IMR-90 (cell line): ENCODE results near the gene RAB23. TPM values are rescaled to one million over a fixed set of nuclear protein-coding genes. Genes with fewer than 3 reads are reported as not detected.
A peak's percentile ranks its signal among the peaks of the same experiment; 100 is the strongest.

Experiments used
- ATAC-seq: fragments of 200-7000 bp; cut with Tn5 transposase; 2 replicates; pipeline ENCODE4 v1.9.1; 2020; ENCODE audit warnings: low read depth, mild to moderate bottlenecking, moderate library complexity
- BruUV-seq: library from RNA; stranded (reverse); fragments of 400-500 nt; replicated peaks from 2 replicates; lab custom pipeline; 2021; lab: Mats Ljungman, UMichigan
- CTCF ChIA-PET: fragments of 300-600 bp; formaldehyde crosslinking; extraction: SDS; loops from one replicate; lab custom pipeline; 2021; ENCODE audit warnings: antibody characterized with exemption; lab: Yijun Ruan, JAX
- POLR2A ChIA-PET: fragments of 300-600 bp; sonication (Branson Sonifier 250); formaldehyde crosslinking; loops from one replicate; lab custom pipeline; 2022; ENCODE audit warnings: antibody characterized with exemption; ENCODE audit not compliant: unreplicated experiment; lab: Charles Lee
- DNase-seq: peaks from one replicate; pipeline ENCODE4 v3.0.0; 2013
- H2AFZ ChIP-seq: replicated peaks from 2 replicates; pipeline ENCODE3; 2013; ENCODE audit warnings: low read length, mild to moderate bottlenecking; ENCODE audit not compliant: poor library complexity
- H2AK5ac ChIP-seq: 2 replicates; pipeline ENCODE4 v1.6.1; 2013; ENCODE audit warnings: low read depth, low read length, inconsistent platforms
- H2AK9ac ChIP-seq: replicated peaks from 2 replicates; pipeline ENCODE3; 2013; ENCODE audit warnings: mild to moderate bottlenecking, low read depth, low read length, moderate library complexity; ENCODE audit not compliant: poor library complexity
- H2BK120ac ChIP-seq: 2 replicates; pipeline ENCODE4 v1.6.1; 2013; ENCODE audit warnings: low read depth, low read length, inconsistent platforms
- H2BK15ac ChIP-seq: 3 replicates; pipeline ENCODE4 v1.6.1; 2013; ENCODE audit warnings: low read depth, low read length, inconsistent platforms
- H2BK20ac ChIP-seq: 2 replicates; pipeline ENCODE4 v1.6.1; 2013; ENCODE audit warnings: low read depth, mild to moderate bottlenecking, inconsistent platforms, low read length, moderate library complexity
- H2BK5ac ChIP-seq: 2 replicates; pipeline ENCODE4 v1.6.1; 2013; ENCODE audit warnings: mild to moderate bottlenecking, low read depth, low read length, inconsistent platforms; ENCODE audit not compliant: poor library complexity, severe bottlenecking
- H3K14ac ChIP-seq: replicated peaks from 2 replicates; pipeline ENCODE4 v1.6.1; 2013; ENCODE audit warnings: low read depth, low read length, inconsistent platforms
- H3K18ac ChIP-seq: 2 replicates; pipeline ENCODE4 v1.6.1; 2013; ENCODE audit warnings: low read depth, low read length, control low read depth
- H3K23ac ChIP-seq: 2 replicates; pipeline ENCODE4 v1.6.1; 2013; ENCODE audit warnings: low read depth, low read length, inconsistent platforms
- H3K27ac ChIP-seq: 2 replicates; pipeline ENCODE4 v1.5.1; 2013; ENCODE audit warnings: mild to moderate bottlenecking, control low read depth, low read length; ENCODE audit not compliant: insufficient read depth
- H3K27me3 ChIP-seq: 2 replicates; pipeline ENCODE4 v1.6.1; 2013; ENCODE audit warnings: low read length; ENCODE audit not compliant: control insufficient read depth, insufficient read depth
- H3K36me3 ChIP-seq: 2 replicates; pipeline ENCODE4 v1.6.1; 2013; ENCODE audit warnings: low read length, mixed read lengths; ENCODE audit not compliant: control insufficient read depth, insufficient read depth
- H3K4ac ChIP-seq: 2 replicates; pipeline ENCODE4 v1.6.1; 2013; ENCODE audit warnings: low read depth, low read length, inconsistent platforms
- H3K4me1 ChIP-seq: 2 replicates; pipeline ENCODE4 v1.6.1; 2013; ENCODE audit warnings: low read length, mixed read lengths; ENCODE audit not compliant: control insufficient read depth, insufficient read depth
- H3K4me2 ChIP-seq: 2 replicates; pipeline ENCODE4 v1.6.1; 2013; ENCODE audit warnings: low read depth, mild to moderate bottlenecking, control low read depth, low read length, moderate library complexity
- H3K4me3 ChIP-seq: 2 replicates; pipeline ENCODE4 v1.5.1; 2013; ENCODE audit warnings: low read depth, mild to moderate bottlenecking, control low read depth, low read length, moderate library complexity; ENCODE audit not compliant: insufficient read depth
- H3K56ac ChIP-seq: 2 replicates; pipeline ENCODE4 v1.6.1; 2013; ENCODE audit warnings: low read length, inconsistent platforms; ENCODE audit not compliant: insufficient read depth; ENCODE audit errors: extremely low read depth
- H3K79me1 ChIP-seq, 2 experiments: 2 replicates each; pipeline ENCODE4 v1.6.1; 2013; ENCODE audit warnings: low read length in 2 of 2, inconsistent platforms in 1 of 2, low read depth in 1 of 2
- H3K9ac ChIP-seq: 2 replicates; pipeline ENCODE4 v1.6.1; 2013; ENCODE audit warnings: low read depth, low read length, control low read depth
- H3K9me1 ChIP-seq: 2 replicates; pipeline ENCODE4 v1.6.1; 2013; ENCODE audit warnings: low read length, inconsistent platforms; ENCODE audit not compliant: insufficient read depth
- H3K9me3 ChIP-seq: 2 replicates; pipeline ENCODE4 v1.6.1; 2013; ENCODE audit warnings: low read length; ENCODE audit not compliant: control insufficient read depth, insufficient read depth
- H4K20me1 ChIP-seq: 2 replicates; pipeline ENCODE4 v1.6.1; 2013; ENCODE audit warnings: low read length, inconsistent platforms; ENCODE audit not compliant: insufficient read depth
- H4K5ac ChIP-seq: 2 replicates; pipeline ENCODE4 v1.6.1; 2013; ENCODE audit warnings: mild to moderate bottlenecking, low read depth, low read length, control low read depth
- H4K8ac ChIP-seq, 2 experiments: 2 replicates each; pipeline ENCODE4 v1.6.1; 2013; ENCODE audit warnings: low read depth in 2 of 2, low read length in 2 of 2, control low read depth in 1 of 2, inconsistent platforms in 1 of 2
- H4K91ac ChIP-seq: 2 replicates; pipeline ENCODE4 v1.6.1; 2013; ENCODE audit warnings: low read depth, low read length, inconsistent platforms; ENCODE audit not compliant: insufficient read depth
- FOS ChIP-seq: fragments of 150-350 bp; IDR thresholded peaks from 2 replicates; pipeline ENCODE4 v1.6.1; 2016; ENCODE audit warnings: low read depth, low read length
- MAFK ChIP-seq: IDR thresholded peaks from 2 replicates; pipeline ENCODE4 v1.6.1; 2012; ENCODE audit warnings: low read depth, low read length, improper control_type of control experiment
- NFE2L2 ChIP-seq: fragments of 150-350 bp; IDR thresholded peaks from 2 replicates; pipeline ENCODE4 v1.6.1; 2016; ENCODE audit warnings: low read depth, mild to moderate bottlenecking, low read length
- POLR2A ChIP-seq: IDR thresholded peaks from 2 replicates; pipeline ENCODE4 v1.6.1; 2012; ENCODE audit warnings: mild to moderate bottlenecking, low read depth, low read length
- RAD21 ChIP-seq: IDR thresholded peaks from 2 replicates; pipeline ENCODE4 v1.6.1; 2012; ENCODE audit warnings: low read length, improper control_type of control experiment
- RFX5 ChIP-seq: IDR thresholded peaks from 2 replicates; pipeline ENCODE4 v1.8.0; 2012; ENCODE audit warnings: low read depth, mild to moderate bottlenecking, low read length, moderate library complexity
- SMC3 ChIP-seq: fragments of 150-350 bp; IDR thresholded peaks from 2 replicates; pipeline ENCODE4 v1.6.1; 2016; ENCODE audit warnings: low read depth, mild to moderate bottlenecking, antibody characterized with exemption, low read length, moderate library complexity
- WGBS, 2 experiments: methylation state at CpG; one replicate each; pipeline versions ENCODE4 v1.1.5 to v1.1.7; 2013; ENCODE audit warnings: missing lambda C conversion rate in 2 of 2; ENCODE audit not compliant: insufficient read length in 1 of 2; ENCODE audit errors: extremely low coverage in 2 of 2; 5-methylcytosine and 5-hydroxymethylcytosine counted together
- dilution Hi-C: fragments of 300-500 bp; cut with HindIII; formaldehyde crosslinking; loops from one replicate; pipeline ENCODE4 v1.14.3; 2018; ENCODE audit warnings: low sequenced_read_pairs; ENCODE audit not compliant: unreplicated experiment
- in situ Hi-C: fragments of 300-500 bp; cut with MboI; formaldehyde crosslinking; loops from 3 replicates; pipeline ENCODE4 v1.14.3; 2019; ENCODE audit warnings: low sequenced_read_pairs, inconsistent platforms, mixed read lengths
- intact Hi-C: fragments of 100-400 bp; cut with micrococcal nuclease; formaldehyde crosslinking; loops from 2 replicates; pipeline ENCODE4 v1.10.0; 2022
- polyA plus RNA-seq, 3 experiments: library from polyadenylated mRNA; depleted of rRNA; stranded (reverse); fragments of >200 nt; gene quantifications; 2 replicates each; pipeline ENCODE4 v1.2.3, GENCODE V29; 2012; ENCODE audit warnings: low replicate concordance in 1 of 3
- total RNA-seq: library from RNA; depleted of rRNA; stranded (reverse); fragments of >200 nt; gene quantifications from 2 replicates; pipeline ENCODE4 v1.2.3, GENCODE V29; 2012
- TF ChIP-seq, protein P1 (sequence below): conservative IDR thresholded peaks from 2 replicates; pipeline ENCODE4 v1.5.1; 2012; ENCODE audit warnings: mild to moderate bottlenecking, low read depth, low read length, improper control_type of control experiment

Gene RAB23
- total and polyA plus RNA-seq, 2 of the 4 experiments (the other 2 are of a cell fraction), result 10.8 to 13.3 TPM

DNA sequence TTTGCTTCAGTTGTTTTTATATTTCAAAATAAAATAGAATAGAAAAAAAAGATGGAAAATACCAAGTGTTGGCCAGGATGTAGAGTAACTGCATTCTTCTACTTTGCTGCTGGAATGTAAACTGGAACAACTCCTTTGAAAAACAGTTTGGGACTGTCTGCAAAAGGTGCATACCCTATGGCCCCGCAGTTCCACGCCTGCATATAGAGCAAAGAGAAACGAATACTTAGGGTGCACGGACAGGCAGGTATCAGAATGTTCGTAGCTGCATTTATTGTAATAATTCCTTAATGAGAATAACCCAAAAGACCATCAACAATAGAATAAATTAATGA, 603 bp upstream of the RAB23 start:
- peak overlapping the region; percentile 56 to 97 for H4K8ac ChIP-seq
- H3K56ac ChIP-seq, result peak overlapping the region; percentile 99
- H2BK15ac ChIP-seq, result peak overlapping the region; percentile 95; the same call in 2 of the 3 replicates
- DNase-seq (no peak), ATAC-seq (peak; percentile 13; the same call in 1 of the 2 replicates)
- H3K9ac ChIP-seq, result peak overlapping the region; percentile 99
- no peak for TF ChIP-seq RAD21
- TF ChIP-seq NFE2L2, result no peak
- TF ChIP-seq POLR2A, result no peak
- no peak for TF ChIP-seq MAFK
- TF ChIP-seq, protein P1, sequence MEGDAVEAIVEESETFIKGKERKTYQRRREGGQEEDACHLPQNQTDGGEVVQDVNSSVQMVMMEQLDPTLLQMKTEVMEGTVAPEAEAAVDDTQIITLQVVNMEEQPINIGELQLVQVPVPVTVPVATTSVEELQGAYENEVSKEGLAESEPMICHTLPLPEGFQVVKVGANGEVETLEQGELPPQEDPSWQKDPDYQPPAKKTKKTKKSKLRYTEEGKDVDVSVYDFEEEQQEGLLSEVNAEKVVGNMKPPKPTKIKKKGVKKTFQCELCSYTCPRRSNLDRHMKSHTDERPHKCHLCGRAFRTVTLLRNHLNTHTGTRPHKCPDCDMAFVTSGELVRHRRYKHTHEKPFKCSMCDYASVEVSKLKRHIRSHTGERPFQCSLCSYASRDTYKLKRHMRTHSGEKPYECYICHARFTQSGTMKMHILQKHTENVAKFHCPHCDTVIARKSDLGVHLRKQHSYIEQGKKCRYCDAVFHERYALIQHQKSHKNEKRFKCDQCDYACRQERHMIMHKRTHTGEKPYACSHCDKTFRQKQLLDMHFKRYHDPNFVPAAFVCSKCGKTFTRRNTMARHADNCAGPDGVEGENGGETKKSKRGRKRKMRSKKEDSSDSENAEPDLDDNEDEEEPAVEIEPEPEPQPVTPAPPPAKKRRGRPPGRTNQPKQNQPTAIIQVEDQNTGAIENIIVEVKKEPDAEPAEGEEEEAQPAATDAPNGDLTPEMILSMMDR, result no peak
- TF ChIP-seq SMC3, result no peak
- no peak for TF ChIP-seq RFX5
- no peak for TF ChIP-seq FOS
- H2BK5ac ChIP-seq, result peak overlapping the region; percentile 93
- H4K5ac ChIP-seq, result 0 out of 2 replicates have a peak overlapping the region, but pooled peaks have one; percentile 3
- peak overlapping the region; percentile 87 for H4K91ac ChIP-seq
- TSS peak; percentile 49 for BruUV-seq
- H4K20me1 ChIP-seq, result no peaks in the 10 kb centered on the region; the same call in 1 of the 2 replicates
- peak overlapping the region; percentile 98 for H3K14ac ChIP-seq
- no peaks in the 10 kb centered on the region; the same call in 1 of the 2 replicates for H3K36me3 ChIP-seq
- ChIA-PET CTCF (interaction anchor here (1.0 kb wide), 1 partner anchor 38 kb away, joined by 3 read pairs; no protein-coding TSS in a partner anchor), POLR2A (no interaction called here)
- dilution Hi-C loops (no loop called here), intact Hi-C loops (loop anchor here (1.0 to 2.0 kb wide), 2 partner anchors 44 to 91 kb away; no protein-coding TSS in a partner anchor), in situ Hi-C loops (no loop called here)
- H2AK9ac ChIP-seq, result no peak overlapping the region
- H3K4me1 ChIP-seq, result peaks cover 5% of the 10 kb centered on the region
- peak overlapping the region; percentile 99 for H3K27ac ChIP-seq
- peaks cover 0 to 31% of the 10 kb centered on the region in 2 experiments; a peak in 2 of 4 replicates for H3K79me1 ChIP-seq
- H3K9me3 ChIP-seq, result 0 out of 2 replicates have a peak, but pooled peaks cover 1% of the 10 kb centered on the region
- H3K4me3 ChIP-seq, result peak overlapping the region; percentile 85
- H2BK120ac ChIP-seq, result peak overlapping the region; percentile 94
- H3K23ac ChIP-seq, result peak overlapping the region; percentile 98
- H3K9me1 ChIP-seq, result no peaks in the 10 kb centered on the region
- peak overlapping the region; percentile 7 for H3K18ac ChIP-seq
- peak overlapping the region; percentile 70 for H2AFZ ChIP-seq
- H2BK20ac ChIP-seq, result peak overlapping the region; percentile 96; the same call in 1 of the 2 replicates
- no peaks in the 10 kb centered on the region for H3K27me3 ChIP-seq
- 30% methylated on average over 2 of the region's 5 CpGs; no CpG with 5 or more reads in 1 of the 2 experiments for WGBS, 2 experiments
- H3K4me2 ChIP-seq, result peak overlapping the region; percentile 90
- peak overlapping the region; percentile 96 for H3K4ac ChIP-seq
- H2AK5ac ChIP-seq, result peak overlapping the region; percentile 52; the same call in 1 of the 2 replicates
